ENCODE results near the gene CCNJL. TPM values are rescaled to one million over a fixed set of nuclear protein-coding genes. Genes with fewer than 3 reads are reported as not detected.
A peak's percentile ranks its signal among the peaks of the same experiment; 100 is the strongest.

Gene CCNJL
- total RNA-seq, 1 donor from 2014 or later, result 9.4 TPM

DNA sequence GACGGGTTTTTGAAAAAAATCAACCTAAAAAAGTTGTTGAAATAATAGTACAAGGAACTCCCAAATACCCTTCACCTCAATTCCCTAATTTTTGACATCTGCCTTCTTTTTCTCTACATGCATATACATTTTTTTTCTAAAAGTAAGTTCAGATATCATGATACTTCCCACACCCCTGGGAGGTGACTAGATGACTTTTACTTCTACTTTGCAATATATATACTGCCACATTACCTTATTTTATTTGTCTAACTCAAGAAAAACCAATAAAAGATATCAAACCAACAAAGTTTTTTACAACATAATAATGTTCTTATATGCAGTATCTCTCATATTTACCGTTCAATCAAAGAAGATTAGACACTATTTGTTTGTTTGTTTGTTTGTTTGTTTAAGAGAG lies 31.1 kb downstream of the CCNJL start:
- Histone ChIP-seq H2AFZ (replicated peaks) (no peak overlapping the region), H3K27ac (no peak overlapping the region), H3K9me3 (ENCODE audit: low read depth) (no peaks in the 10 kb centered on the region), H3K79me2 (ENCODE audit: low read depth) (peaks cover 4% of the 10 kb centered on the region), H3K4me1 (peaks cover 13% of the 10 kb centered on the region), H3F3A (ENCODE audit: low read depth) (peaks cover 5% of the 10 kb centered on the region), H3K9ac (no peak overlapping the region), H3K36me3 (no peaks in the 10 kb centered on the region), H3K4me2 (no peak overlapping the region), H3K27me3 (peaks cover 19% of the 10 kb centered on the region), H4K20me1 (ENCODE audit: low read depth) (peaks cover 57% of the 10 kb centered on the region), H3K4me3 (no peak overlapping the region)
- Mint-ChIP-seq H3K27ac (no peak overlapping the region), H3K4me3 (no peak overlapping the region), H3K4me1 (peaks cover 31% of the 10 kb centered on the region), H3K36me3 (peaks cover 30% of the 10 kb centered on the region), H3K9me3 (no peaks in the 10 kb centered on the region), H3K27me3 (ENCODE audit: insufficient read depth, low read depth) (peaks cover 4% of the 10 kb centered on the region)
- DNase-seq (ENCODE audit: low spot score), result no peak
- TF ChIP-seq, protein P1, sequence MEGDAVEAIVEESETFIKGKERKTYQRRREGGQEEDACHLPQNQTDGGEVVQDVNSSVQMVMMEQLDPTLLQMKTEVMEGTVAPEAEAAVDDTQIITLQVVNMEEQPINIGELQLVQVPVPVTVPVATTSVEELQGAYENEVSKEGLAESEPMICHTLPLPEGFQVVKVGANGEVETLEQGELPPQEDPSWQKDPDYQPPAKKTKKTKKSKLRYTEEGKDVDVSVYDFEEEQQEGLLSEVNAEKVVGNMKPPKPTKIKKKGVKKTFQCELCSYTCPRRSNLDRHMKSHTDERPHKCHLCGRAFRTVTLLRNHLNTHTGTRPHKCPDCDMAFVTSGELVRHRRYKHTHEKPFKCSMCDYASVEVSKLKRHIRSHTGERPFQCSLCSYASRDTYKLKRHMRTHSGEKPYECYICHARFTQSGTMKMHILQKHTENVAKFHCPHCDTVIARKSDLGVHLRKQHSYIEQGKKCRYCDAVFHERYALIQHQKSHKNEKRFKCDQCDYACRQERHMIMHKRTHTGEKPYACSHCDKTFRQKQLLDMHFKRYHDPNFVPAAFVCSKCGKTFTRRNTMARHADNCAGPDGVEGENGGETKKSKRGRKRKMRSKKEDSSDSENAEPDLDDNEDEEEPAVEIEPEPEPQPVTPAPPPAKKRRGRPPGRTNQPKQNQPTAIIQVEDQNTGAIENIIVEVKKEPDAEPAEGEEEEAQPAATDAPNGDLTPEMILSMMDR (IDR thresholded peaks at IDR 0.05), result no peak
- no peak for TF ChIP-seq EZH2 (IDR thresholded peaks at IDR 0.05)

DNA sequence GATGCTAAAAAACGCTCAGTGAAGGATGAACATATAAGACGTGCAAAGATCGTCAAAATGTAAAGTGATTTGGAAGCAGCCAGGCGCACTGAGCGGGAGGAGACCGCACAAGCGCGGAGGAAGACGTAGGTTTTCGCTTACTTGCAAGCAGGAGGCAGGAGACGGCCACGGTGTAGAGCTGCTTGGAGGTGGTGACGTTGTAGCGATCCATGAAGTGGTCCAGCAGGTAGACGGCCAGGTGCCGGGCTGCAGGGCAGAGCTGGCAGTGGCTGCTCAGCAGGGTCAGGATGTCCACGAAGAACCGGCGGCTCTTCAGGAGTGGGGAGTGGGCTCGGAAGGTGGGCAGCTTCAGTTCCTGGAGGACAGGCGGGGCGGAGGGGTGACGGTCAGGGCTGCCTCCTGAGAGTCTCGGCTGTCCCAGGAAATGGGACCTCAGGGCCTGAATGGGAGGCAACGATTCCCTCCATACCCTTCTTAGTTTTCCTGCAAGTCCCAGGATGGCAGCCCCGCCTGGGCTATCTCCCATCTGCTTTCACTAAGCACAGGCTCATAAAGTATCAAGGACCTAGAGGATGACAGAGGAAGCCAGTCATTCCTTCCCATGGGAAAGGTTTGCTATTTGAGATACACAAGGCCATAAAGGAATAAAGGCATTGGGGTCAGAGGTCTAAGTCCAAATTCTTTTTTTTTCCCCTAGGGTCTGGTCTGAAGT lies 31.8 kb downstream of the CCNJL start:
- H3K9me3 ChIP-seq (ENCODE audit: low read depth), result no peaks in the 10 kb centered on the region
- peaks cover 23% of the 10 kb centered on the region for H3K4me1 Mint-ChIP-seq
- H2AFZ ChIP-seq (replicated peaks), result no peak overlapping the region
- no peaks in the 10 kb centered on the region for H3K79me2 ChIP-seq (ENCODE audit: low read depth)
- no peak for TF ChIP-seq EZH2phosphoT487 (IDR thresholded peaks at IDR 0.05)
- TF ChIP-seq EZH2 (IDR thresholded peaks at IDR 0.05), result no peak
- H3K36me3 Mint-ChIP-seq, result peaks cover 34% of the 10 kb centered on the region
- H4K20me1 ChIP-seq (ENCODE audit: low read depth), result peaks cover 50% of the 10 kb centered on the region
- peak overlapping the region; percentile 20 for H3K27ac Mint-ChIP-seq
- H3K9ac ChIP-seq, result no peak overlapping the region
- H3K4me2 ChIP-seq, result no peak overlapping the region
- peaks cover 4% of the 10 kb centered on the region for H3K27me3 Mint-ChIP-seq (ENCODE audit: insufficient read depth, low read depth)
- no peaks in the 10 kb centered on the region for H3K9me3 Mint-ChIP-seq
- H3K4me3 Mint-ChIP-seq, result no peak overlapping the region
- H3F3A ChIP-seq (ENCODE audit: low read depth), result peaks cover 3% of the 10 kb centered on the region
- H3K4me3 ChIP-seq, result no peak overlapping the region
- H3K4me1 ChIP-seq, result peaks cover 13% of the 10 kb centered on the region
- peaks cover 12% of the 10 kb centered on the region for H3K27me3 ChIP-seq
- H3K36me3 ChIP-seq, result no peaks in the 10 kb centered on the region
- H3K27ac ChIP-seq, result no peak overlapping the region
- no peak for DNase-seq (ENCODE audit: low spot score)

DNA sequence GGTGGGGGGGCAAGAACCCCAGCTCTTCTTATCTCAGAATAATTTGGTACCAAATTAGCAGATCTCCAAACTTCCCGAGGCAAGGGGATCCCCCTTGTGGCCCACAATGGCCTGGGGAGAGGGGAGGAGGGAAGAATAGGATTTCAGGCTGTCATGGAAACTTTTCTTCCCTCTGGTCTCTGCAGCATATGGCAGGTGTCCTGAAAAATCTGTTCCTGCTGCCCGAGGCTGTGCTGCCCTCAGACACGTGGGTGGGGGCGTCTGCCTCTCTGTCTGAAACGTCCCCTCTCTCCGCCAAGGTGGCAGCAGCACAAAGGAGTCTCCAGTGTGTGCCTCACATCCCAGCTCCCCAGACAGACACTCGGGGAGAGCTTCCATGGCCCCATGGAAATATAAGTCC lies 34.0 kb downstream of the CCNJL start:
- H3K9ac ChIP-seq, result no peak overlapping the region
- no peaks in the 10 kb centered on the region for H3K79me2 ChIP-seq (ENCODE audit: low read depth)
- H3K9me3 ChIP-seq (ENCODE audit: low read depth), result no peaks in the 10 kb centered on the region
- peaks cover 14% of the 10 kb centered on the region for H3K4me1 ChIP-seq
- peaks cover 35% of the 10 kb centered on the region for H3K36me3 Mint-ChIP-seq
- no peaks in the 10 kb centered on the region for H3K9me3 Mint-ChIP-seq
- H3K36me3 ChIP-seq, result no peaks in the 10 kb centered on the region
- peak overlapping the region; percentile 1 for H3K4me2 ChIP-seq
- TF ChIP-seq EZH2phosphoT487 (IDR thresholded peaks at IDR 0.05) (no peak), EZH2 (IDR thresholded peaks at IDR 0.05) (no peak)
- TF ChIP-seq, protein P1 (IDR thresholded peaks at IDR 0.05), result peak; percentile 26
- no peaks in the 10 kb centered on the region for H3K27me3 ChIP-seq
- no peak overlapping the region for H3K27ac ChIP-seq
- H3K4me3 Mint-ChIP-seq, result no peak overlapping the region
- peak; percentile 50 for DNase-seq (ENCODE audit: low spot score)
- peak overlapping the region; percentile 95 for H3K27ac Mint-ChIP-seq
- peaks cover 3% of the 10 kb centered on the region for H3F3A ChIP-seq (ENCODE audit: low read depth)
- H2AFZ ChIP-seq (replicated peaks), result no peak overlapping the region
- peaks cover 35% of the 10 kb centered on the region for H4K20me1 ChIP-seq (ENCODE audit: low read depth)
- H3K4me3 ChIP-seq, result no peak overlapping the region
- H3K4me1 Mint-ChIP-seq, result peaks cover 16% of the 10 kb centered on the region
- H3K27me3 Mint-ChIP-seq (ENCODE audit: insufficient read depth, low read depth), result no peaks in the 10 kb centered on the region

DNA sequence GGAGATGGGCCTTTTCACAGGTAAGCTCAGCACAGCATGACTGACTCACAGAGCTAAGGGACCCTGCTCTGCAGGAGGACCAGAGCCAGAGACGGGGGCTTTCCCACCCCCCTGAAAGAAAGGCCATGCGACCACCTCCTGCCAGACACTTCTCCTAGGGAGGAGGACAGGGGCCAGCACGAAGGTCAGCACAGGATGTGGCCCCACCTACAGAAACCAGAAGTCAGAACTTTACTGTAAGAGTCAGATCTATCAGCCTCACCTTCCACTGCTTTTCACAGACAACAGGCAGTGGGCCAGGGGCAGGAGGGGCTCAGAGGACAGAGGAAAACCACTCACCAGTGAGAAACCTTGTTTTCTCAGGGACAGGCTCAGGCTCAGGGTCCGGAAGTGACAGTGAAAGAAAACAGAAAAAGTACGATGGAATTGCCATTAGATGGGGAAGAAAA lies 37.9 kb downstream of the CCNJL start:
- Histone ChIP-seq H3K27ac (no peak overlapping the region), H3K4me2 (no peak overlapping the region), H2AFZ (replicated peaks) (no peak overlapping the region), H3K4me1 (peaks cover 41% of the 10 kb centered on the region), H3K9me3 (ENCODE audit: low read depth) (no peaks in the 10 kb centered on the region), H3F3A (ENCODE audit: low read depth) (peaks cover 21% of the 10 kb centered on the region), H4K20me1 (ENCODE audit: low read depth) (peaks cover 20% of the 10 kb centered on the region), H3K9ac (no peak overlapping the region), H3K4me3 (no peak overlapping the region), H3K79me2 (ENCODE audit: low read depth) (no peaks in the 10 kb centered on the region), H3K27me3 (no peaks in the 10 kb centered on the region), H3K36me3 (no peaks in the 10 kb centered on the region)
- Mint-ChIP-seq H3K27ac (no peak overlapping the region), H3K4me1 (peaks cover 45% of the 10 kb centered on the region), H3K9me3 (no peaks in the 10 kb centered on the region), H3K4me3 (no peak overlapping the region), H3K27me3 (ENCODE audit: insufficient read depth, low read depth) (peaks cover 5% of the 10 kb centered on the region), H3K36me3 (peaks cover 28% of the 10 kb centered on the region)
- TF ChIP-seq EZH2phosphoT487 (IDR thresholded peaks at IDR 0.05) (no peak), EZH2 (IDR thresholded peaks at IDR 0.05) (no peak)
- TF ChIP-seq, protein P1 (IDR thresholded peaks at IDR 0.05), result no peak
- DNase-seq (ENCODE audit: low spot score), result no peak
